IPS DF 6.9 (cell line): ENCODE measurements around the gene KIF2B.

Source experiments
- DNase-seq: peaks from one replicate; pipeline ENCODE4 v3.0.0-alpha.2; 2013; ENCODE audit warnings: low read depth, low spot score
- H3K27ac ChIP-seq: one replicate; pipeline ENCODE4 v1.5.1; 2013; ENCODE audit warnings: low read length, control low read depth
- H3K27me3 ChIP-seq: 2 replicates; pipeline ENCODE4 v1.6.1; 2013; ENCODE audit warnings: mild to moderate bottlenecking, low read length; ENCODE audit not compliant: control insufficient read depth, insufficient read depth
- H3K36me3 ChIP-seq: 2 replicates; pipeline ENCODE4 v1.6.1; 2013; ENCODE audit warnings: low read length; ENCODE audit not compliant: control insufficient read depth, insufficient read depth
- H3K4me1 ChIP-seq: 2 replicates; pipeline ENCODE4 v1.6.1; 2013; ENCODE audit warnings: low read length; ENCODE audit not compliant: control insufficient read depth, insufficient read depth
- H3K4me3 ChIP-seq: 2 replicates; pipeline ENCODE4 v1.5.1; 2013; ENCODE audit warnings: mild to moderate bottlenecking, low read length
- H3K9me3 ChIP-seq: 2 replicates; pipeline ENCODE4 v1.6.1; 2013; ENCODE audit warnings: low read length, inconsistent platforms; ENCODE audit not compliant: control insufficient read depth, insufficient read depth
- WGBS: extraction: QIAGEN DNeasy Blood & Tissue Kit; methylation state at CpG from one replicate; pipeline ENCODE4 v1.1.7; 2013; ENCODE audit warnings: mixed read lengths, missing lambda C conversion rate; ENCODE audit not compliant: insufficient read length, insufficient coverage; 5-methylcytosine and 5-hydroxymethylcytosine counted together

The KIF2B gene, protein sequence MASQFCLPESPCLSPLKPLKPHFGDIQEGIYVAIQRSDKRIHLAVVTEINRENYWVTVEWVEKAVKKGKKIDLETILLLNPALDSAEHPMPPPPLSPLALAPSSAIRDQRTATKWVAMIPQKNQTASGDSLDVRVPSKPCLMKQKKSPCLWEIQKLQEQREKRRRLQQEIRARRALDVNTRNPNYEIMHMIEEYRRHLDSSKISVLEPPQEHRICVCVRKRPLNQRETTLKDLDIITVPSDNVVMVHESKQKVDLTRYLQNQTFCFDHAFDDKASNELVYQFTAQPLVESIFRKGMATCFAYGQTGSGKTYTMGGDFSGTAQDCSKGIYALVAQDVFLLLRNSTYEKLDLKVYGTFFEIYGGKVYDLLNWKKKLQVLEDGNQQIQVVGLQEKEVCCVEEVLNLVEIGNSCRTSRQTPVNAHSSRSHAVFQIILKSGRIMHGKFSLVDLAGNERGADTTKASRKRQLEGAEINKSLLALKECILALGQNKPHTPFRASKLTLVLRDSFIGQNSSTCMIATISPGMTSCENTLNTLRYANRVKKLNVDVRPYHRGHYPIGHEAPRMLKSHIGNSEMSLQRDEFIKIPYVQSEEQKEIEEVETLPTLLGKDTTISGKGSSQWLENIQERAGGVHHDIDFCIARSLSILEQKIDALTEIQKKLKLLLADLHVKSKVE

DNA sequence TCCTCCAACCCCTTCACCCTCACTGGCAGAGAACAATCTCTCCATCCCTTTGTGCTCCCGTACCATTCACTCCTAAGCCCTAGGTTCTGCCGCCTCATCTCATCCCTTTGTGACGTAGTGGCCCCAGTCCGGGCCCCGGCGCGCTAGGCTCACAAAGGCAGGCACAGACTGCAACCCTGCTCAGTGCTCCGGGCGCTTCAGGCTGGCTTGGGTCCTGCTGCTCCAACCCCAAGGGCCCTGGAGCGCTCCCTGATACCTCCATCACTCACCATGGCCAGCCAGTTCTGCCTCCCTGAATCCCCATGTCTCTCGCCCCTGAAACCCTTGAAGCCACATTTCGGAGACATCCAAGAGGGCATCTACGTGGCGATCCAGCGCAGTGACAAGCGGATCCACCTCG is at the start of gene KIF2B:
TSS of gene KIF2B (plus strand) at position 164 of the 400 bp plus-strand sequence. CDS start at position 271, 107 bp downstream.
- DNase-seq: no peak
- H3K9me3 ChIP-seq: no peaks in the 10 kb centered on the region
- no peaks in the 10 kb centered on the region for H3K27me3 ChIP-seq
- H3K4me3 ChIP-seq: no peak within 1 kb of the TSS
- no CpG with 5 or more reads among the region's 17 CpGs for WGBS
- no peak within 1 kb of the TSS for H3K27ac ChIP-seq
- H3K4me1 ChIP-seq: no peaks in the 10 kb centered on the region
- no peaks in the 10 kb centered on the region for H3K36me3 ChIP-seq

DNA sequence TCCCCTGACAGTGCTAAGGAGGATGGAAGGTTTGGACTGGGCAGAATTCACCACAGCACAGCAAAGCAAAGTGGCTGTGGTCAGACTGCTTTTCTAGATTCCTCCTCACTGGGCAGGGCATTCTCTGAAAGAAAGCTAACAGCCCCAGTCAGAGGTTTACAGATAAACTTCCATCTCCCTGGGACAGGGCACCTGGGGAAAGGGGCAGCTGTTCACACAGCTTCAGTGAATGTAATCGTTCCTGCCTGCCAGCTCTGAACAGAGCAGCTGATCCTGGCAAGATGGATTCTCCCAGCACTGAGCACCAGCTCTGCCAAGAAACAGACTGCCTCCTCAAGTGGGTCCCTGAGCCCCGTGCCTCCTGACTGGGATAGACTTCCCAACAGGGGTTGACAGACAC is 42.4 kb upstream of the KIF2B start:
- Histone ChIP-seq H3K4me1 (no peaks in the 10 kb centered on the region), H3K9me3 (no peaks in the 10 kb centered on the region), H3K36me3 (no peaks in the 10 kb centered on the region), H3K27me3 (no peaks in the 10 kb centered on the region), H3K4me3 (no peak overlapping the region), H3K27ac (no peak overlapping the region)
- no peak for DNase-seq
- no CpG with 5 or more reads among the region's 2 CpGs for WGBS

DNA sequence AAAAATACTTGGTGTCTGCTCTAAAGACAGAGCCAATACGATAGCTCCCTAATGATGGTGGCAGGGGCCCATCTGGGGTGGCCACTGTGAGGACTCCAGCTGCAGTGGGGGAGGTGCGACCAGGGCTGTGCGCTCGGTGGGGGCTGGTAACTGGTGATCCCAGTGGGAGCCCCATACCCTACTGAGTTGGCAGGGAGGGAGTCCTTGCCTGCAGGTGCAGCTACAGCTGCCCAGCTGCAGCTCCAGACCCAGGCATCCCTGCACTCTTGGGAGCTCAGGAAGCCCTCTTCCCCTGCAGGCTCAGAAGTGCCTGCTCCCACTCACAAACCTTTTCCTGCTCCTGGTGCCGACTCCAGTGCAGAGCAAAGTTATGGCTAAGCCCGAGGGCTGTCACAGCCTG is 31.2 kb upstream of the KIF2B start:
- H3K4me3 ChIP-seq: no peak overlapping the region
- WGBS: no CpG with 5 or more reads among the region's 6 CpGs
- no peaks in the 10 kb centered on the region for H3K9me3 ChIP-seq
- H3K4me1 ChIP-seq: no peaks in the 10 kb centered on the region
- H3K36me3 ChIP-seq: no peaks in the 10 kb centered on the region
- H3K27ac ChIP-seq: no peak overlapping the region
- H3K27me3 ChIP-seq: no peaks in the 10 kb centered on the region
- no peak for DNase-seq

DNA sequence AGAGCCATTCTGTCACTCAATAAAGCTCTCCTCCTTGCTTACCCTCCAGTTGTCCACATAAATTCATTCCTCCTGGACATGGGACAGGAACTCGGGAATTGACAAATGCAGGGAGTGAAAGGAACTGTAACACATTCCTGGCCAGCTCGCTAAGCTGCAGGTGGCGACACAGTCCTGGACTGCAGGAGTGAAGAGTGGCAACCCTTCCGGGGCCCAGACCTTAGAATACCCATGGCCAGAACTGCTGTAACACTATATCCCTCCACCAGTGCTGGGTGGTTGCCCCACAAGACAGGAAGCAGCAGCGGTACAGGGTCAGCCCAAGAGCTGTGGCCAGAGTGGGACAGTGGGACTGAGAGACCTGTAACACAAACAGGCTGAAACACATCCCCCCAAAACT is 30.3 kb upstream of the KIF2B start:
- no CpG with 5 or more reads among the region's 5 CpGs for WGBS
- Histone ChIP-seq H3K4me3 (no peak overlapping the region), H3K9me3 (no peaks in the 10 kb centered on the region), H3K4me1 (no peaks in the 10 kb centered on the region), H3K36me3 (no peaks in the 10 kb centered on the region), H3K27me3 (no peaks in the 10 kb centered on the region), H3K27ac (no peak overlapping the region)
- no peak for DNase-seq

DNA sequence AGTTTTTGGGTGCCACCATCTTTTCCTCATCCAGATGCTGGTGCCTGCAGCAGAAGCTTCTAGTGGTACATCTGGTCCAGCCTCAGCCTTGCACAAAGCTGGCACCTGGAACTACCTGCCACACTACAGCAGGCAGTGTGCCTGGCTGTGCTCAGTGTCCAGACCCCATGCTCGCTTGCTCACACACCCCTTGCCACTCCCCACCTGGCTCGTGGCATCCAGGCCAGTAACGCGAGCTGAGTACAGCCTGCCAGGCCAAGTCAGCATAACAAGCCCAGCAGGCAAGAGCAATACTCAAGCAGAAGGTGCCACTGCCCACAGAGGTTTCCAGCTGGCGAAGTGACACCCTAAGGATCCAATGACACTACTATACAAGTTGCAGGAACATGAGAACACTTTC is 29.7 kb upstream of the KIF2B start:
- no peak overlapping the region for H3K4me3 ChIP-seq
- no peaks in the 10 kb centered on the region for H3K36me3 ChIP-seq
- no peak overlapping the region for H3K27ac ChIP-seq
- no peaks in the 10 kb centered on the region for H3K4me1 ChIP-seq
- DNase-seq: no peak
- H3K9me3 ChIP-seq: no peaks in the 10 kb centered on the region
- no CpG with 5 or more reads among the region's 5 CpGs for whole genome bisulfite sequencing
- no peaks in the 10 kb centered on the region for H3K27me3 ChIP-seq

DNA sequence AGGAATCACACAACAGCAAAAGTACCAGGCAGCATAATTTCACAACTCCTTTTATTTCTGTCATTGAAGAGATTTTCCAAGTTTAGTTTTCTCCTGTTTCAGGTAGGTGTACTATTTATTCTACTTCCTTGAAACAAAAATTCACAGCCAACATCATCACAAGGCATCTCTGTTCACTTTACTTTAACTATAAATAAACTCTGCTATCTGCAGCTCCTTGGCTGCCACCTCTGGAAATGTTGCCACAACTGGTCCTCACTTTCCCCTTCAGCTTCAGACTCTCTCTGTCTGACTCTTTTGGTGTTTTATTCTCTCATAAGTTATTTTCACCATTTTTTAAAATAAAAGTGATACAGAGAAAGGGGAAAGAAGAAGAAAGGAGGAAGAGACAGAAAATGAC is 27.9 kb upstream of the KIF2B start:
- no peaks in the 10 kb centered on the region for H3K9me3 ChIP-seq

DNA sequence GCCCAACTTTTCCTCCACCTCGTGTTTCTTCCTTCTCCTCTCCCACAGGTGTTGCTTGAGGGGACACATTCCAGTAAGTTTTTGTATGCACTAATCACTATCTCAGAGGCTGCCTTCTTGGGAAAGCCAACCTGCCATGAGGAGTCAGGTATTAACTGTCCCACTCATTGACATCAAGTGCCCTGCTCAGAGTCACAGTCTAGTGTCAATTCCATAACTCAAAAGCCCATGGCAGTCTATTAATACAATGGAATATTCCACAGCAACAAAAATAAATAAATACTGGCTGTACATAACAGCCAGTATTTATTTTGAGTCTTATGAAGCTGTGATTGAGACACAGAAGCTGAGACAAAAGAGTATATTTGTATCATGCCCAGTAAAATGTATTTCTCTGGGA is 26.1 kb upstream of the KIF2B start:
- WGBS: no CpG with 5 or more reads among the region's 1 CpG
- Histone ChIP-seq H3K9me3 (no peaks in the 10 kb centered on the region), H3K27ac (no peak overlapping the region), H3K36me3 (no peaks in the 10 kb centered on the region), H3K4me1 (no peaks in the 10 kb centered on the region), H3K27me3 (no peaks in the 10 kb centered on the region), H3K4me3 (no peak overlapping the region)
- no peak for DNase-seq

More for the DNA sequence above, 27.9 kb upstream of the KIF2B start:
- Histone ChIP-seq H3K4me3 (no peak overlapping the region), H3K4me1 (no peaks in the 10 kb centered on the region), H3K36me3 (no peaks in the 10 kb centered on the region), H3K27me3 (no peaks in the 10 kb centered on the region), H3K27ac (no peak overlapping the region)
- no peak for DNase-seq

DNA sequence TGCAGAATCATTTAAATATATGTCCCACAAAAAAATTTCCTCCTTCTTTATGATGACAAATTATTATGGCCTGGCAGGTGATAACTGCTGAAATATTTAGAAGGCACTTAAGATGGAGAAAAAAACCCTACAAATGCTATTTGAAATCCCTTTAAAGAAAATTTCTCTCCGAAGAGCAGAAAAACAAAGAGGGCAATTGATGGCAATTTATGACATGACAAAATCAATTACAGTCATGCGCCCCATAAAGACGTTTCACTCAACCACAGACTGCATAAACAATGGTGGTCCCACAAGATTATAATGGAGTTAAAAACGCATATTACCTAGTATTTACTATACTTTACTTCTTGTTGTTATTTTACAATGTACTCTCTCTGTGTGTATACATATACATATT is 25.2 kb upstream of the KIF2B start:
- no peaks in the 10 kb centered on the region for H3K9me3 ChIP-seq
- no peaks in the 10 kb centered on the region for H3K36me3 ChIP-seq
- no peak for DNase-seq
- H3K4me3 ChIP-seq: no peak overlapping the region
- WGBS: no CpG with 5 or more reads among the region's 4 CpGs
- no peaks in the 10 kb centered on the region for H3K4me1 ChIP-seq
- no peak overlapping the region for H3K27ac ChIP-seq
- no peaks in the 10 kb centered on the region for H3K27me3 ChIP-seq

DNA sequence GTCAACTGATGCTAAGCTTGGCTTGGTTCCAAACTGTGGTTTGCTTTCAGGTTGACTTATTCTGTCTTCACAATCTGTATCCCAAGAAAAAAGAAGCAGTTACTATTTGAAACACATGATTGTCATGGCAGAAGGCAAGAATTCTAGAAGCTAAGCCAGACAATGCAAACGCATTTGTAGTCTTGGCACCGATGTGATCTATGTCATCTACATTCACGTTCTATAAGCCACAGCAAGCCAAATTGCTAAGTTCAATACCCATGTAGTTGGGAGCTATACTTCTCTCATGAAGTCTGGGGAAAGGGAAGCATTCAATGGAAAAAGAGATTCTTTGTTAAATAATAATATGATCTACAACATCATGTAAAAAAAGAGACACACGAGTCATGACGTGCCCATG is 18.3 kb upstream of the KIF2B start:
- DNase-seq: no peak
- no peaks in the 10 kb centered on the region for H3K36me3 ChIP-seq
- H3K27ac ChIP-seq: no peak overlapping the region
- H3K27me3 ChIP-seq: no peaks in the 10 kb centered on the region
- no peak overlapping the region for H3K4me3 ChIP-seq
- WGBS: no CpG with 5 or more reads among the region's 5 CpGs
- H3K4me1 ChIP-seq: no peaks in the 10 kb centered on the region
- H3K9me3 ChIP-seq: no peaks in the 10 kb centered on the region

DNA sequence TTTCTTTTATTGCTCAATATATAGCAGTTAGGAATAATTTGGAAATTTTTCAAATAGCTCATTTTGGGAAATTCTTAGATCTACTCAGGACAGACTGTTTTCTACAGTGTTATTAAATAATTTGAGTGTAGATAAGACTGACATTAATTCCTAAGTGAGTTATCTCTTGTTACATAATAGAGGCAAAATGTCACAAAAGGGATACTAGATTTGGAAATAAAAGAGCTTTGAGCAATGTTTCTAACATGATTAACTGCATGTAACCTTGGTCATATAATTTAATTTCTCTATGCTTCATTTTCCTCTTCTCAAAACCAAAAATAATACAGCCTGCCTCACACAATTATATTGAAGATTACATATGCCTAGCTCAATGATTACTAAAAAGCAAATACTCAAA is 16.3 kb upstream of the KIF2B start:
- Histone ChIP-seq H3K27ac (no peak overlapping the region), H3K9me3 (no peaks in the 10 kb centered on the region), H3K4me3 (no peak overlapping the region), H3K4me1 (no peaks in the 10 kb centered on the region), H3K36me3 (no peaks in the 10 kb centered on the region), H3K27me3 (no peaks in the 10 kb centered on the region)
- DNase-seq: no peak

DNA sequence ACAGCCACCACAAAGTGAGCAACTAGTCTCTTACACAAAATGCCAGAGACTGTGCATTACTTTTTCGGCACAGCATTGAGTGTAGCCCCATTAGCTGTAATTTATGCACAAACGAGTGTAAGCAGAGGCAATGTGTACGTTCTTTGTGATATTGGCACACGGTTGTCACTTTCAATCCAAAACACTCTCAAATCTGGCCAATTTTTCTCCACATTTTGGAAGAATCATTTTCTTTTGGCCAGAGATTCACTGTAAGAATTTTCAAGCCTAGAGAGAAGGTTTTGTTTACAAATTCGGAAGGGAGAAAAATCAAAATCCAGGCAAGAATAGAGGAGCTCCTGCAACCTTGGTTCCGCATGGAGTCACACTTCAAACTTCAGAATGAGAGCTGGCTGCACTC is 15.4 kb upstream of the KIF2B start:
- Histone ChIP-seq H3K27ac (no peak overlapping the region), H3K36me3 (no peaks in the 10 kb centered on the region), H3K9me3 (no peaks in the 10 kb centered on the region), H3K4me1 (no peaks in the 10 kb centered on the region), H3K4me3 (no peak overlapping the region), H3K27me3 (no peaks in the 10 kb centered on the region)
- WGBS: no CpG with 5 or more reads among the region's 6 CpGs
- no peak for DNase-seq
